Large intestine (tissue), 3 donors: ENCODE data around the gene NCK2. TPM values are rescaled to one million over a fixed set of nuclear protein-coding genes. Genes with fewer than 3 reads are reported as not detected.

ENCODE experiments used
- DNase-seq, 2 donors: peaks; one replicate each; pipeline versions ENCODE4 v3.0.0 to v3.0.0-alpha.2; 2013
- H3K27ac ChIP-seq: one replicate; pipeline ENCODE4 v1.5.1; 2013; ENCODE audit warnings: low read length
- H3K27me3 ChIP-seq: 2 replicates; pipeline ENCODE4 v1.6.1; 2013; ENCODE audit warnings: low read length; ENCODE audit not compliant: control insufficient read depth, insufficient read depth
- H3K36me3 ChIP-seq: 2 replicates; pipeline ENCODE4 v1.6.1; 2013; ENCODE audit warnings: low read length; ENCODE audit not compliant: control insufficient read depth, insufficient read depth
- H3K4me1 ChIP-seq: one replicate; pipeline ENCODE4 v1.6.1; 2013; ENCODE audit warnings: low read length; ENCODE audit not compliant: control insufficient read depth, insufficient read depth
- H3K4me3 ChIP-seq: one replicate; pipeline ENCODE4 v1.5.1; 2013; ENCODE audit warnings: low read length
- H3K9me3 ChIP-seq: one replicate; pipeline ENCODE4 v1.6.1; 2013; ENCODE audit warnings: mild to moderate bottlenecking, low read depth, low read length, moderate library complexity; ENCODE audit not compliant: control insufficient read depth
- WGBS: methylation state at CpG from one replicate; pipeline ENCODE4 v1.1.5; 2013; ENCODE audit warnings: low lambda C conversion rate; ENCODE audit not compliant: insufficient coverage; 5-methylcytosine and 5-hydroxymethylcytosine counted together
- polyA plus RNA-seq: library from polyadenylated mRNA; unstranded; fragments of 120-200 nt; gene quantifications from one replicate; pipeline ENCODE4 v1.2.1, GENCODE V29; 2013

NCK2 gene
- polyA plus RNA-seq, 1 donor, result 58.9 TPM

DNA sequence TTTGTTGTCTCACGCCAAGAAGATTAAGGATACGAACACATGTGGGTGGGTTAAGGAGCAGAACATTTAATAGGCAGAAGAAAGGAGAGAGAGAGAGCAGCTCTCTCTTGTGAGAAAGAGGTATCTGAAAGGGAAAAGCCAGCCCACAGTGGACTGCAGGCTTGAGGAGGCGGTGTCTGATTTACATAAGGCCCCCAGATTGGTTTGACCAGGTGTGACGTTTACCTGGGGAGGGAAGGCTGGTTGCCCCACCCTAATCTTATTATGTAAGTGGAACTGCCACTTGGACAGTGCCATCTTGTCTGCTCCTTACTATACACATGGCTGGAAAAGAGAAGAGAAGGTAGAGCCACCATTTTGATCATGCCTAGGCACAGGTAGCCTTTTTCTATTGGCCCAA, 189.2 kb downstream of the NCK2 start:
- no peak overlapping the region for H3K4me3 ChIP-seq
- H3K27me3 ChIP-seq, result no peaks in the 10 kb centered on the region
- no peaks in the 10 kb centered on the region for H3K36me3 ChIP-seq
- H3K4me1 ChIP-seq, result peaks cover 3% of the 10 kb centered on the region
- no peak overlapping the region for H3K27ac ChIP-seq
- DNase-seq, result no peak
- peaks cover 10% of the 10 kb centered on the region for H3K9me3 ChIP-seq
- WGBS, result no CpG with 5 or more reads among the region's 4 CpGs

DNA sequence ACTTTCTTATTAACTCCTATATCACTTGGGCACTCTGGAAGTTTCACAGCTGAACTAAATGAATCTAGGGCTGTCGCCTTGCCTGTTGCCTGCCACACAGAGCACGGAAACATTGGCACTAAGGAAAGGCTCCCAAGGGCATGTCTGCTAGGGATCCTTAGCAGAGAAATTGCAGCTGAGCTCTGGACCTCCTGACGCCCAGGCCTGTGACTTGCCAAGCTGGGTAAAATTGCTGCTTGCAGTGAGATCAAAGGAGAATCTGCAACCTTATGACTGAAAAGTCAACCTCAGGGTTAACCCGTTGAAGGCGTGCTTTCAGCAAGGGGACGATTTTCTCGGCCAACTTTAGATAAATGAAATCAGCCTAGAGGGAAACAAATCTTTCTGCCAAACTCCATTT, 189.8 kb downstream of the NCK2 start:
- peaks cover 3% of the 10 kb centered on the region for H3K4me1 ChIP-seq
- H3K4me3 ChIP-seq, result no peak overlapping the region
- H3K36me3 ChIP-seq, result no peaks in the 10 kb centered on the region
- WGBS, result no CpG with 5 or more reads among the region's 7 CpGs
- peaks cover 10% of the 10 kb centered on the region for H3K9me3 ChIP-seq
- no peaks in the 10 kb centered on the region for H3K27me3 ChIP-seq
- no peak overlapping the region for H3K27ac ChIP-seq
- peak; percentile 42 to 76 for DNase-seq

DNA sequence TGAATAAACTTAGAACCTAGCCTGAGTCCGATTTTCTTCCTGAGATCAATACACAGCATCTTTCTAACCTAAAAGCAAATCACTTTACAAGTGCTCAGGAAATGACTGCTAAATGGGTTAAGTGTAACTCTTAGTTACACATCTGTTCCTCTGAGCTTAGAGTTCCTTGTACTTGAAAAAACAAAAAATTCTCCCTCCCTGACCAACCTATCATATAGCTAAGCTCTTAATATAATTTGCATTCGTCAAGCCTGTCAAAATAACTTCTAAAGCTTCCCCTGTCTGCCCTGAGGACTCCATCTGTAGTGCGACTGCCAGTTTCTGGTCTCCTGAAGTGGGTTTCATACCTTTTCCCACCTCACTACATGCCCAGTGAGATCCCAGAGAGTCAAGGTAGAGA, 190.4 kb downstream of the NCK2 start:
- H3K9me3 ChIP-seq, result peaks cover 10% of the 10 kb centered on the region
- no peak for DNase-seq
- peaks cover 3% of the 10 kb centered on the region for H3K4me1 ChIP-seq
- no peaks in the 10 kb centered on the region for H3K36me3 ChIP-seq
- no peaks in the 10 kb centered on the region for H3K27me3 ChIP-seq
- no peak overlapping the region for H3K4me3 ChIP-seq
- no peak overlapping the region for H3K27ac ChIP-seq
- WGBS, result no CpG with 5 or more reads among the region's 3 CpGs

DNA sequence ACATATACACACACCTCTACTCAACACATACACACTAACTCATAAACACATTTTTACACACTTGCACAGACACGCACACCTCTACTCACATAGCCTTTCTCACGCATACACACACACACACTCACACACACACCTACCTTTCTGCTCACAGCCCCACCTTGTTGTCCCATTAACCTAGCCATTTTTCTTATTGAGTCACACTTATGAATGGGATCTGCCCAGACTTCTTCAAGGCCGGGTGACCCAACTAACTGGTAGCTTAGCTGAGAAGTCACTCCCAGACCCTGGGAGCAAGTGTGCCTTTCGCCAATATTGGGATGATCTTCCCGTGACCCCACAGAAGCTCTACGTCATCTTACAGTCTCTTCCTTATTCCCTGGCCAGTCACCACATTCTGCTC, 192.2 kb downstream of the NCK2 start:
- H3K27ac ChIP-seq, result no peak overlapping the region

DNA sequence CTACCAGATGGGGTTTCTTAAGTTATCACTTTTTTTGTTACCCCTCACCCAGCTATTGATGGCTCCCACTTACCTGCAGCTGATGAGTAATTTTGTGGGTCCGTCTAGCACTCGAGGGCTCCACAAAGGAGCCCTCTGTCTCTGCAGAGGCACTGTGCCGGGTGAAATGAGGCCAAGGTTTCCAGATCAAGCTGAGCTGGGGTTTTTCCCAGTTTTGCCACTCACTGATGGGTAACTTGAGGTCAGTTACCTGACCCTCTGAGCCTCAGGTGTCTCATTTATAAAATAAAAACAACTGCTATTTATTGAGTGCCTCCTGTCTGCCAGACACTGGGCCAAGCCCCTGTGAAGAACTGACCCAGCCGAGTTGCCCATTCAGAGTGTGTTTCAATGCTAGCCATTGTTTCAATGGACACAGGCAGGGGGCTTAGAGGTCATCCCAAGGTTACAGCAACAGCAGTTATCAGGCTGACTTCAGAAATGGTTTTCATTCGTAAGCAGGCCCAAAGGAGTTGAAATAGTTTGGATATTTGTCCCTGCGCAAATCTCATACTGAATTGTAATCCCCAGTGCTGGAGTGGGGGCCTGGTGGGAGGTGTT, 192.9 kb downstream of the NCK2 start:
- no peak for DNase-seq
- H3K4me3 ChIP-seq, result no peak overlapping the region
- no peaks in the 10 kb centered on the region for H3K27me3 ChIP-seq
- H3K9me3 ChIP-seq, result peaks cover 10% of the 10 kb centered on the region
- no peaks in the 10 kb centered on the region for H3K36me3 ChIP-seq
- WGBS, result no CpG with 5 or more reads among the region's 6 CpGs
- H3K4me1 ChIP-seq, result peaks cover 3% of the 10 kb centered on the region
- no peak overlapping the region for H3K27ac ChIP-seq

More for the DNA sequence above, 192.2 kb downstream of the NCK2 start:
- Histone ChIP-seq H3K4me1 (peaks cover 3% of the 10 kb centered on the region), H3K9me3 (peaks cover 10% of the 10 kb centered on the region), H3K27me3 (no peaks in the 10 kb centered on the region), H3K4me3 (no peak overlapping the region), H3K36me3 (no peaks in the 10 kb centered on the region)
- no peak for DNase-seq
- WGBS, result 100% methylated on average over 2 of the region's 6 CpGs
